Astrocyte (in vitro differentiated cells and primary cell): ENCODE measurements around the gene NME3. TPM values are rescaled to one million over a fixed set of nuclear protein-coding genes. Genes with fewer than 3 reads are reported as not detected.

ENCODE experiments used
- DNase-seq: peaks from one replicate; pipeline ENCODE4 v3.0.0-alpha.2; 2010; ENCODE audit warnings: low read depth
- FAIRE-seq: peaks from 2 replicates; lab custom pipeline; 2011; peaks lifted over from hg19 to GRCh38; lab: Jason Lieb, UNC
- H2AFZ ChIP-seq: 2 replicates; pipeline ENCODE4 v1.6.0; 2012; ENCODE audit warnings: low read depth, low read length, inconsistent platforms
- H3K27ac ChIP-seq: 2 replicates; pipeline ENCODE4 v1.5.1; 2011; ENCODE audit warnings: low read depth, low read length, inconsistent platforms
- H3K27me3 ChIP-seq: 2 replicates; pipeline ENCODE4 v1.6.0; 2011; ENCODE audit warnings: low read length, inconsistent platforms; ENCODE audit not compliant: insufficient read depth
- H3K36me3 ChIP-seq: 2 replicates; pipeline ENCODE4 v1.5.1; 2011; ENCODE audit warnings: low read length, inconsistent platforms; ENCODE audit not compliant: insufficient read depth
- H3K4me1 ChIP-seq: 2 replicates; pipeline ENCODE4 v1.5.1; 2011; ENCODE audit warnings: low read length, inconsistent platforms; ENCODE audit not compliant: insufficient read depth
- H3K4me2 ChIP-seq: 2 replicates; pipeline ENCODE4 v1.6.0; 2012; ENCODE audit warnings: low read length, inconsistent platforms
- H3K4me3 ChIP-seq: 2 replicates; pipeline ENCODE4 v1.5.1; 2011; ENCODE audit warnings: low read depth, mild to moderate bottlenecking, low read length, inconsistent platforms; ENCODE audit not compliant: insufficient read depth
- H3K79me2 ChIP-seq: 2 replicates; pipeline ENCODE4 v1.6.0; 2012; ENCODE audit warnings: mild to moderate bottlenecking, low read length, inconsistent platforms; ENCODE audit not compliant: insufficient read depth
- H3K9ac ChIP-seq: 2 replicates; pipeline ENCODE4 v1.6.0; 2012; ENCODE audit warnings: mild to moderate bottlenecking, low read length, inconsistent platforms
- H3K9me3 ChIP-seq: 2 replicates; pipeline ENCODE4 v1.5.1; 2012; ENCODE audit warnings: low read depth, mild to moderate bottlenecking, low read length, inconsistent platforms; ENCODE audit not compliant: insufficient read depth
- H4K20me1 ChIP-seq: 2 replicates; pipeline ENCODE4 v1.6.0; 2012; ENCODE audit warnings: low read length, inconsistent platforms; ENCODE audit not compliant: insufficient read depth
- H3K27ac Mint-ChIP-seq: one replicate; pipeline ENCODE4 v1.8.0; 2021; ENCODE audit warnings: mild to moderate bottlenecking, mixed read lengths; ENCODE audit not compliant: unreplicated experiment
- H3K27me3 Mint-ChIP-seq: one replicate; pipeline ENCODE4 v1.8.0; 2021; ENCODE audit warnings: low read depth, mixed read lengths; ENCODE audit not compliant: unreplicated experiment
- H3K36me3 Mint-ChIP-seq: one replicate; pipeline ENCODE4 v1.8.0; 2021; ENCODE audit warnings: low read depth, mixed read lengths; ENCODE audit not compliant: unreplicated experiment
- H3K4me1 Mint-ChIP-seq: one replicate; pipeline ENCODE4 v1.8.0; 2021; ENCODE audit warnings: low read depth, mixed read lengths; ENCODE audit not compliant: unreplicated experiment
- H3K4me3 Mint-ChIP-seq: one replicate; pipeline ENCODE4 v1.8.0; 2021; ENCODE audit warnings: mild to moderate bottlenecking, moderate library complexity, mixed read lengths; ENCODE audit not compliant: unreplicated experiment
- H3K9me3 Mint-ChIP-seq: one replicate; pipeline ENCODE4 v1.8.0; 2021; ENCODE audit warnings: mild to moderate bottlenecking, mixed read lengths; ENCODE audit not compliant: unreplicated experiment
- EZH2 ChIP-seq: IDR thresholded peaks from 2 replicates; pipeline ENCODE4 v1.6.1; 2012; ENCODE audit warnings: mild to moderate bottlenecking, low read length, inconsistent platforms; ENCODE audit not compliant: insufficient read depth
- total RNA-seq: library from RNA; stranded (reverse); gene quantifications from 2 replicates; pipeline ENCODE4 v1.2.1, GENCODE V29; 2021
- TF ChIP-seq, protein P1 (sequence below): IDR thresholded peaks from 2 replicates; pipeline ENCODE4 v1.5.1; 2011; ENCODE audit warnings: low read depth, mild to moderate bottlenecking, inconsistent platforms, low read length, moderate library complexity; ENCODE audit not compliant: insufficient read depth

NME3 gene
- total RNA-seq, 1 donor from 2014 or later: 36.3 TPM

DNA sequence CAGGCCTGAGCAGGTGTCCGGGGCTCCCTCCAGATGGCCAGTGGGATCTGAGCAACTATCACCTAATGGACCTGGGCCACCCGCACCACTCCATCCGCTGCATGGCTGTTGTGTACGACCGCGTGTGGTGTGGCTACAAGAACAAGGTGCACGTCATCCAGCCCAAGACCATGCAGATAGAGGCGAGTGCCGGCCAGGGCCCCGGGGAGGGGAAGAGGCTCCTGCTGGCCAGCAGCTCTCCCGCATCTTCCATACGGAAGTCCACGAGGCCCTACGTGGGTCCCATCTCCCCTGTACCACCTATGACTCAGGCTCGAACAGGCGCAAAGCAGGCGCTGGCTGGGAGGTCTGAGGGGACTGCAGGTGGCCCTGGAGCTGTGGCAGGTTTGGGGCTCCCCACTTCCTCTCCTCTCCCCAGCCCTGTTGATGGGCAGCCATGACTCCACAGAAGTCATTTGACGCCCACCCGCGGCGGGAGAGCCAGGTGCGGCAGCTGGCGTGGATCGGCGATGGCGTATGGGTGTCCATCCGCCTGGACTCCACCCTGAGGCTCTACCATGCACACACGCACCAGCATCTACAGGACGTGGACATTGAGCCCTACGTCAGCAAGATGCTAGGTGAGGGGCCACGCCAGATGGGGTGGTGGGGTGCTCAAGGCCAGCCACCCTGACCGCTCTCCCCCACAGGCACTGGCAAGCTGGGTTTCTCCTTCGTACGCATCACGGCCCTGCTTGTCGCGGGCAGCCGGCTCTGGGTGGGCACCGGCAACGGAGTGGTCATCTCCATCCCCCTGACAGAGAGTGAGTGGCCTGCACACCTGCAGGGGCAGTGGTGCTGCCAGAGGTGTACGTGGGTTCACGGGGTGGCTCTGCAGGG lies 4.0 kb downstream of the NME3 start:
- peaks cover 7% of the 10 kb centered on the region for H3K79me2 ChIP-seq
- peaks cover 50% of the 10 kb centered on the region for H4K20me1 ChIP-seq
- no peaks in the 10 kb centered on the region for H3K9me3 ChIP-seq
- H3K9ac ChIP-seq: no peak overlapping the region
- no peaks in the 10 kb centered on the region for H3K36me3 ChIP-seq
- TF ChIP-seq, protein P1, sequence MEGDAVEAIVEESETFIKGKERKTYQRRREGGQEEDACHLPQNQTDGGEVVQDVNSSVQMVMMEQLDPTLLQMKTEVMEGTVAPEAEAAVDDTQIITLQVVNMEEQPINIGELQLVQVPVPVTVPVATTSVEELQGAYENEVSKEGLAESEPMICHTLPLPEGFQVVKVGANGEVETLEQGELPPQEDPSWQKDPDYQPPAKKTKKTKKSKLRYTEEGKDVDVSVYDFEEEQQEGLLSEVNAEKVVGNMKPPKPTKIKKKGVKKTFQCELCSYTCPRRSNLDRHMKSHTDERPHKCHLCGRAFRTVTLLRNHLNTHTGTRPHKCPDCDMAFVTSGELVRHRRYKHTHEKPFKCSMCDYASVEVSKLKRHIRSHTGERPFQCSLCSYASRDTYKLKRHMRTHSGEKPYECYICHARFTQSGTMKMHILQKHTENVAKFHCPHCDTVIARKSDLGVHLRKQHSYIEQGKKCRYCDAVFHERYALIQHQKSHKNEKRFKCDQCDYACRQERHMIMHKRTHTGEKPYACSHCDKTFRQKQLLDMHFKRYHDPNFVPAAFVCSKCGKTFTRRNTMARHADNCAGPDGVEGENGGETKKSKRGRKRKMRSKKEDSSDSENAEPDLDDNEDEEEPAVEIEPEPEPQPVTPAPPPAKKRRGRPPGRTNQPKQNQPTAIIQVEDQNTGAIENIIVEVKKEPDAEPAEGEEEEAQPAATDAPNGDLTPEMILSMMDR: no peak
- no peak for TF ChIP-seq EZH2
- no peak for DNase-seq
- no peak overlapping the region for H3K4me3 ChIP-seq
- no peak for FAIRE-seq
- no peak overlapping the region for H2AFZ ChIP-seq
- H3K36me3 Mint-ChIP-seq: no peaks in the 10 kb centered on the region
- H3K9me3 Mint-ChIP-seq: no peaks in the 10 kb centered on the region
- no peak overlapping the region for H3K4me3 Mint-ChIP-seq
- H3K27ac ChIP-seq: no peak overlapping the region
- H3K27me3 Mint-ChIP-seq: no peaks in the 10 kb centered on the region
- peak overlapping the region; percentile 44 for H3K27ac Mint-ChIP-seq
- peaks cover 15% of the 10 kb centered on the region for H3K4me1 ChIP-seq
- H3K4me1 Mint-ChIP-seq: peaks cover 5% of the 10 kb centered on the region
- H3K27me3 ChIP-seq: no peaks in the 10 kb centered on the region
- no peak overlapping the region for H3K4me2 ChIP-seq

DNA sequence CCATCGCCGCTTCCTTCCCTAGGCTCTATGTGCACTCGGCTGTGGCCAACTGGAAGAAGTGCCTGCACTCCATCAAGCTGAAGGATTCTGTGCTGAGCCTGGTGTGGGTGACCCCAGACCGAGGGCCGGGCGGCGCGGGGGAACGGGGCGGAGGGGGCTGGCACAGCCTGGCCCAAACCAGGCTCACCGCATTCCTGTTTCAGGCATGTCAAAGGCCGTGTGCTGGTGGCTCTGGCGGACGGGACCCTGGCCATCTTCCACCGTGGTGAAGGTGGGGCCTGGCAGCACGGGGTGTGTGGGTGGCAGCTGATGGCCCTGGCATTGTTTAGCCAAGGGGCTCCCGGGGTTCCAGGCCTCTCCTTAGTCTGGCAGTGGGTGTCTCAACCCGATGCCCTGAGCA lies 4.6 kb downstream of the NME3 start:
- Histone ChIP-seq H3K4me2 (no peak overlapping the region), H3K9ac (no peak overlapping the region), H4K20me1 (peaks cover 44% of the 10 kb centered on the region), H3K27me3 (no peaks in the 10 kb centered on the region), H2AFZ (no peak overlapping the region), H3K4me1 (peaks cover 9% of the 10 kb centered on the region), H3K79me2 (peaks cover under 1% of the 10 kb centered on the region), H3K4me3 (no peak overlapping the region), H3K36me3 (no peaks in the 10 kb centered on the region), H3K9me3 (no peaks in the 10 kb centered on the region), H3K27ac (no peak overlapping the region)
- H3K27ac Mint-ChIP-seq: no peak overlapping the region
- no peaks in the 10 kb centered on the region for H3K27me3 Mint-ChIP-seq
- DNase-seq (no peak), FAIRE-seq (no peak)
- H3K4me1 Mint-ChIP-seq: peaks cover 2% of the 10 kb centered on the region
- no peak overlapping the region for H3K4me3 Mint-ChIP-seq
- H3K36me3 Mint-ChIP-seq: no peaks in the 10 kb centered on the region
- TF ChIP-seq, protein P1: no peak
- no peak for TF ChIP-seq EZH2
- no peaks in the 10 kb centered on the region for H3K9me3 Mint-ChIP-seq

DNA sequence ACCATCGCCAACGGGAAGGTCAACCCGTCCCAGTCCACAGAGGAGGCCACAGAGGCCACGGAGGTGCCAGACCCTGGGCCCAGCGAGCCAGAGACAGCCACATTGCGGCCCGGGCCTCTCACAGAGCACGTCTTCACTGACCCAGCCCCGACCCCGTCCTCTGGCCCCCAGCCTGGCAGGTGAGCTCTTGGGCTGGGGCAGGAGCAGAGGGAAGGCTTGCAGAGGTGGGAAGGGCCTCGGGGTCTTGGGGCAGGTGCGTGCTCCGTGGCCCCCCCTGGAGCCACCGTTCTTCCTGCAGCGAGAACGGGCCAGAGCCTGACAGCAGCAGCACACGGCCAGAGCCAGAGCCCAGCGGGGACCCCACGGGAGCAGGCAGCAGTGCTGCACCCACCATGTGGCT lies 5.1 kb downstream of the NME3 start:
- Histone ChIP-seq H3K4me3 (no peak overlapping the region), H3K9ac (no peak overlapping the region), H4K20me1 (peaks cover 44% of the 10 kb centered on the region), H3K27me3 (no peaks in the 10 kb centered on the region), H3K79me2 (no peaks in the 10 kb centered on the region), H3K36me3 (no peaks in the 10 kb centered on the region), H3K4me2 (no peak overlapping the region), H3K9me3 (no peaks in the 10 kb centered on the region), H3K4me1 (peaks cover 9% of the 10 kb centered on the region), H3K27ac (no peak overlapping the region), H2AFZ (no peak overlapping the region)
- Mint-ChIP-seq H3K27me3 (no peaks in the 10 kb centered on the region), H3K4me1 (peaks cover 2% of the 10 kb centered on the region), H3K4me3 (no peak overlapping the region), H3K36me3 (peaks cover 2% of the 10 kb centered on the region), H3K9me3 (no peaks in the 10 kb centered on the region), H3K27ac (no peak overlapping the region)
- no peak for FAIRE-seq
- TF ChIP-seq EZH2: no peak
- TF ChIP-seq, protein P1: no peak
- DNase-seq: no peak
